Muscle layer of colon (tissue), 2 donors: Measurements from ENCODE around the gene PHACTR3.

Source experiments
- H3K27ac ChIP-seq: one replicate; pipeline ENCODE4 v1.7.0; 2013; ENCODE audit warnings: low read depth, mild to moderate bottlenecking, low read length, moderate library complexity
- H3K27me3 ChIP-seq, 2 donors: one replicate each; pipeline ENCODE4 v1.7.0; 2013; ENCODE audit warnings: low read length in 2 of 2, mild to moderate bottlenecking in 2 of 2; ENCODE audit not compliant: insufficient read depth in 2 of 2, control insufficient read depth in 1 of 2
- H3K36me3 ChIP-seq: one replicate; pipeline ENCODE4 v1.7.0; 2013; ENCODE audit warnings: mild to moderate bottlenecking, low read length; ENCODE audit not compliant: insufficient read depth
- H3K4me1 ChIP-seq: one replicate; pipeline ENCODE4 v1.7.0; 2013; ENCODE audit warnings: mild to moderate bottlenecking, low read length; ENCODE audit not compliant: insufficient read depth
- H3K4me3 ChIP-seq, 2 donors: one replicate each; pipeline ENCODE4 v1.7.0; 2013; ENCODE audit warnings: low read length in 2 of 2, low read depth in 1 of 2, mild to moderate bottlenecking in 1 of 2, moderate library complexity in 1 of 2
- H3K9ac ChIP-seq: one replicate; pipeline ENCODE4 v1.7.0; 2013; ENCODE audit warnings: low read length
- H3K9me3 ChIP-seq: one replicate; pipeline ENCODE4 v1.7.0; 2013; ENCODE audit warnings: mild to moderate bottlenecking, low read length
- donor health status: abdominal sarcoma.
- donor health status: Adenocarcinoma of cecum.

Gene PHACTR3

GRCh38 chr20:59566631-59567524 lies 37.5 kb upstream of the PHACTR3 start:
- Histone ChIP-seq H3K9ac (no peak overlapping the region), H3K27me3 (peaks cover 0 to 16% of the 10 kb centered on the region in 2 donors), H3K4me3 (no peak overlapping the region), H3K4me1 (no peaks in the 10 kb centered on the region), H3K36me3 (no peaks in the 10 kb centered on the region), H3K27ac (no peak overlapping the region), H3K9me3 (no peaks in the 10 kb centered on the region)

GRCh38 chr20:59567585-59568508 lies 36.5 kb upstream of the PHACTR3 start:
- H3K27me3 ChIP-seq: peaks cover 0 to 22% of the 10 kb centered on the region in 2 donors
- no peak overlapping the region for H3K9ac ChIP-seq

GRCh38 chr20:59568509-59569024 lies 35.8 kb upstream of the PHACTR3 start:
- no peak overlapping the region for H3K27ac ChIP-seq
- H3K4me3 ChIP-seq: no peak overlapping the region
- no peaks in the 10 kb centered on the region for H3K9me3 ChIP-seq
- peaks cover 0 to 22% of the 10 kb centered on the region in 2 donors for H3K27me3 ChIP-seq
- no peaks in the 10 kb centered on the region for H3K36me3 ChIP-seq
- H3K4me1 ChIP-seq: no peaks in the 10 kb centered on the region
- H3K9ac ChIP-seq: no peak overlapping the region

More at GRCh38 chr20:59567585-59568508, 36.5 kb upstream of the PHACTR3 start:
- Histone ChIP-seq H3K27ac (no peak overlapping the region), H3K4me1 (no peaks in the 10 kb centered on the region), H3K9me3 (no peaks in the 10 kb centered on the region), H3K36me3 (no peaks in the 10 kb centered on the region), H3K4me3 (no peak overlapping the region)

GRCh38 chr20:59569305-59569704 lies 35.0 kb upstream of the PHACTR3 start:
- H3K9ac ChIP-seq: no peak overlapping the region
- no peaks in the 10 kb centered on the region for H3K36me3 ChIP-seq
- H3K4me1 ChIP-seq: no peaks in the 10 kb centered on the region
- H3K4me3 ChIP-seq: no peak overlapping the region
- no peak overlapping the region for H3K27ac ChIP-seq
- H3K27me3 ChIP-seq: peaks cover 0 to 18% of the 10 kb centered on the region in 2 donors
- H3K9me3 ChIP-seq: no peaks in the 10 kb centered on the region

GRCh38 chr20:59571151-59571550 lies 33.2 kb upstream of the PHACTR3 start:
- Histone ChIP-seq H3K4me3 (no peak overlapping the region), H3K4me1 (no peaks in the 10 kb centered on the region), H3K27ac (no peak overlapping the region), H3K9me3 (no peaks in the 10 kb centered on the region), H3K9ac (no peak overlapping the region), H3K36me3 (no peaks in the 10 kb centered on the region), H3K27me3 (peaks cover 6 to 28% of the 10 kb centered on the region in 2 donors)

- H3K4me3 ChIP-seq: peak overlapping the region; percentile 3 to 61
Observed at GRCh38 chr20:59571551-59572314, 32.6 kb upstream of the PHACTR3 start.

GRCh38 chr20:59572515-59572914 lies 31.8 kb upstream of the PHACTR3 start:
- no peak overlapping the region for H3K9ac ChIP-seq
- no peak overlapping the region for H3K4me3 ChIP-seq
- H3K36me3 ChIP-seq: no peaks in the 10 kb centered on the region
- peaks cover 15 to 35% of the 10 kb centered on the region in 2 donors for H3K27me3 ChIP-seq
- no peak overlapping the region for H3K27ac ChIP-seq
- H3K4me1 ChIP-seq: no peaks in the 10 kb centered on the region
- no peaks in the 10 kb centered on the region for H3K9me3 ChIP-seq

More at GRCh38 chr20:59571551-59572314, 32.6 kb upstream of the PHACTR3 start:
- Histone ChIP-seq H3K9me3 (no peaks in the 10 kb centered on the region), H3K27ac (no peak overlapping the region), H3K9ac (no peak overlapping the region), H3K27me3 (peaks cover 12 to 34% of the 10 kb centered on the region in 2 donors), H3K4me1 (no peaks in the 10 kb centered on the region), H3K36me3 (no peaks in the 10 kb centered on the region)

- H3K36me3 ChIP-seq: no peaks in the 10 kb centered on the region
- no peaks in the 10 kb centered on the region for H3K4me1 ChIP-seq
- no peak overlapping the region for H3K9ac ChIP-seq
- H3K27me3 ChIP-seq: peaks cover 15 to 44% of the 10 kb centered on the region in 2 donors
- no peak overlapping the region for H3K27ac ChIP-seq
- H3K9me3 ChIP-seq: no peaks in the 10 kb centered on the region
- H3K4me3 ChIP-seq: no peak overlapping the region
Observed at GRCh38 chr20:59573837-59574236, 30.5 kb upstream of the PHACTR3 start.

GRCh38 chr20:59574308-59574707 lies 30.0 kb upstream of the PHACTR3 start:
- no peaks in the 10 kb centered on the region for H3K4me1 ChIP-seq
- peaks cover 15 to 44% of the 10 kb centered on the region in 2 donors for H3K27me3 ChIP-seq
- no peaks in the 10 kb centered on the region for H3K9me3 ChIP-seq
- H3K27ac ChIP-seq: no peak overlapping the region
- H3K9ac ChIP-seq: no peak overlapping the region
- no peak overlapping the region for H3K4me3 ChIP-seq
- no peaks in the 10 kb centered on the region for H3K36me3 ChIP-seq

- no peaks in the 10 kb centered on the region for H3K36me3 ChIP-seq
- H3K27ac ChIP-seq: no peak overlapping the region
- H3K9me3 ChIP-seq: no peaks in the 10 kb centered on the region
- H3K9ac ChIP-seq: no peak overlapping the region
- no peak overlapping the region for H3K4me3 ChIP-seq
- peaks cover 15 to 44% of the 10 kb centered on the region in 2 donors for H3K27me3 ChIP-seq
- H3K4me1 ChIP-seq: no peaks in the 10 kb centered on the region
Observed at GRCh38 chr20:59575216-59575615, 29.1 kb upstream of the PHACTR3 start.
